DOHH2 (cell line): ENCODE results near the gene COL11A2.

Experiments
- EZH2phosphoT487 ChIP-seq: fragments of 200-600 bp; sonication (generic); IDR thresholded peaks from 2 replicates; pipeline ENCODE4 v1.6.1; 2017; ENCODE audit warnings: borderline replicate concordance, mild to moderate bottlenecking, antibody characterized with exemption, low read length, moderate library complexity, mixed read lengths
- TF ChIP-seq, protein P1 (sequence below): fragments of 200-600 bp; sonication (generic); IDR thresholded peaks from one replicate; pipeline ENCODE4 v1.5.1; 2014; ENCODE audit warnings: antibody characterized with exemption, mild to moderate bottlenecking, low read depth, low read length; ENCODE audit not compliant: poor library complexity, severe bottlenecking

DNA sequence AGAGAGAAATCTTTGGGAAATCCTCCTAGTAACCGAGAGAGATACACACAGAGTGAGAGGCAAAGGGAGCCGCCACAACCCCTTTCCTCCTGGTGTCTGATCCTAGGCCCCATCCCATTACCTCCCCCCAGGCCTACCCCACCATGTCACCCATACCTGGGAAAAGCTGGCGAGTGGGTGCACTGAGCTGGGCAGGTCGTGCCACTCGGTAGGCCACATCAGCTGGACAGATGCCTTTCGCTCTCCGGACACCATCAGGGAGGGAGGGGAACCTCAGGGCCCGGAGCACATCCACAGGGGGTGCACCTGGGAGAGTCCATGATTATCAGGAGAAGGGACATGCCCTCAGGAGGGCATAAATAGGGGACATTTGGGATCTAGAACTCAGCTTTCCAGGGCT, 3.1 kb downstream of the COL11A2 start:
- TF ChIP-seq, protein P1, sequence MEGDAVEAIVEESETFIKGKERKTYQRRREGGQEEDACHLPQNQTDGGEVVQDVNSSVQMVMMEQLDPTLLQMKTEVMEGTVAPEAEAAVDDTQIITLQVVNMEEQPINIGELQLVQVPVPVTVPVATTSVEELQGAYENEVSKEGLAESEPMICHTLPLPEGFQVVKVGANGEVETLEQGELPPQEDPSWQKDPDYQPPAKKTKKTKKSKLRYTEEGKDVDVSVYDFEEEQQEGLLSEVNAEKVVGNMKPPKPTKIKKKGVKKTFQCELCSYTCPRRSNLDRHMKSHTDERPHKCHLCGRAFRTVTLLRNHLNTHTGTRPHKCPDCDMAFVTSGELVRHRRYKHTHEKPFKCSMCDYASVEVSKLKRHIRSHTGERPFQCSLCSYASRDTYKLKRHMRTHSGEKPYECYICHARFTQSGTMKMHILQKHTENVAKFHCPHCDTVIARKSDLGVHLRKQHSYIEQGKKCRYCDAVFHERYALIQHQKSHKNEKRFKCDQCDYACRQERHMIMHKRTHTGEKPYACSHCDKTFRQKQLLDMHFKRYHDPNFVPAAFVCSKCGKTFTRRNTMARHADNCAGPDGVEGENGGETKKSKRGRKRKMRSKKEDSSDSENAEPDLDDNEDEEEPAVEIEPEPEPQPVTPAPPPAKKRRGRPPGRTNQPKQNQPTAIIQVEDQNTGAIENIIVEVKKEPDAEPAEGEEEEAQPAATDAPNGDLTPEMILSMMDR: no peak
- no peak for TF ChIP-seq EZH2phosphoT487
